GM19468 (cell line): ENCODE measurements around the gene ZFAND6.
"Not testable (repeated sequence)": the region's sequence is repeated elsewhere in the genome, so short reads cannot be mapped to it uniquely, and the experiment has no call there.

Experiments used
- ATAC-seq: cut with Tn5 transposase; IDR thresholded peaks from one replicate; pipeline ENCODE4 v1.9.1; 2021; ENCODE audit warnings: mild to moderate bottlenecking, moderate library complexity, moderate number of reproducible peaks; ENCODE audit not compliant: unreplicated experiment; ENCODE audit errors: extremely low read depth

Gene ZFAND6

DNA sequence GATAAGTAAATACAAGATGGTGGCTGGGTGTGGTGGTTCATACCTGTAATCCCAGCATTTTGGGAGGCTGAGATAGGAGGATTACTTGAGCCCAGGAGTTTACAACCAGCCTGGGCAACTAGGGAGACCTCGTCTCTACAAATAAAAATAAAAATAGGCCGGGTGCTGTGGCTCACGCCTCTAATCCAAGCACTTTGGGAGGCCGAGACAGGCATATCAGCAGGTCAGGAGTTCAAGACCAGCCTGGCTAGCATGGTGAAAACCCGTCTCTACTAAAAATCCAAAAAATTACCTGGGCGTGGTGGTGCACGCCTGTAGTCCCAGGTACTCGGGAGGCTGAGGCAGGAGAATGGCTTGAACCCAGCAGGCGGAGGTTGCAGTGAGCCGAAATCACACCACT lies 14.3 kb upstream of the ZFAND6 start:
- ATAC-seq, result not testable (repeated sequence)

DNA sequence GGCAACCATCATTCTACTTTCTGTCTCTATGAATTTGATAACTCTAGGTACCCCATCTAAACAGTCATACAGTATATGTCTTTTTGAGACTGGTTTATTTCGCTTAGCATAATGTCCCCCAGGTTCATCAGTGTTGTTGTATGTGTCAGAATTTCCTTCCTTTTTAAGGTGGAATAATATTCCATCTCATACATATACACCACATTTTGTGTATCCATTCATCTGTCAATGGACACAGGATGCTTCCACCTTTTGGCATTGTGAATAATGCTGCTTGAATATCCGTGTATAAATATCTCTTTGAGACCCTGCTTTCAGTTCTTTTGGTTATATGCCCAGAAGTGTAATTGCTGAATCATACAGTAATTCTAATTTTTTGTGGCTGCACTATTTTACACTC lies 10.4 kb upstream of the ZFAND6 start:
- ATAC-seq, result no peak

DNA sequence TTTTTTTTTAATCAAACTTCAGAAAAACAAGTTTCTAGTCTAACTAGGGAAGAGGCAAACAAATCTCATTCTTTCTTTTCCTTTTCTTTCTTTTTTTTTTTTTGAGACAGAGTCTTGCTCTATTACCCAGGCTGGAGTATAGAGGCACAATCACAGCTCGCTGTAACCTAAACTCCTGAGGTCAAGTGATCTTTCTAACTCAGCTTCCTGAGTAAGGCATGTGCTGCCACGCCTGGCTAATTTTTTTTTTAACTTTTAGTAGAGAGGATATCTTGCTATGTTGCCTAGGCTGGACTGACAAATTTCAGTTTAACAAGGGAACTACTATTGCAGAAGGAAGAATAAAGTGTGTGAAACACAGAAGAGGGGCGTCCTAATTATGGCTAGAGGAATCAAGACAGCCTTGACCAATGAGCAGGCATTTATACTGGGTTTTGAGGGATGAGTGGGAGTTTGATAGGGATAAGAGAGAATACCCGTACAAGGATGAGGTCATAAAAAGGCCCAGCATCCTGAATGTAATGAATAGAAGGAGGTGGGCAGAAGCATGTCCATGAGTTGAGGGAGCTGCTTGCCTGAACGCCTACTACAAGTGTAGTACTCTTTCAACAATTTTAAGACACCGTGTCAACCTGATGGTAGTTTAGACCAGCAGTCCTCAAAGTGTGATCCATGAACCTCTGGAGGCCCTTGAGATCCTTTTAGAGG lies 6.7 kb upstream of the ZFAND6 start:
- no peak for ATAC-seq

DNA sequence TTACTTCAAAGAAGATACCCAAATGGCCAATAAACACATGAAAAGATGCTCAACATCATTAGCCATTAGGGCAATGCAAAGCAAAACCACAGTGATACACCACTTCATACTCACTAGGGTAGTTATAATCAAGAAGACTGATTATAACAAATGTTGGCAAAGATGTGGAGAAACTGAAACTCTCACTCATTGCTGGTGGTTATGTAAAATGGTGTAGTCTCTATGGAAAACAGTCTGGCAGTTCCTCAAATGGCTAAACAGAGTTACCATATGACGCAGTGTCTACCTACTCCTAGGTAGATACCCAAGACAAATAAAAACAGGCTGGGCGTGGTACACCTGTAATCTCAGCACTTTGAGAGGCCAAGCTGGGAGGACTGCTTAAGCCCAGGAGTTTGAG lies 3.5 kb upstream of the ZFAND6 start:
- no peak for ATAC-seq

DNA sequence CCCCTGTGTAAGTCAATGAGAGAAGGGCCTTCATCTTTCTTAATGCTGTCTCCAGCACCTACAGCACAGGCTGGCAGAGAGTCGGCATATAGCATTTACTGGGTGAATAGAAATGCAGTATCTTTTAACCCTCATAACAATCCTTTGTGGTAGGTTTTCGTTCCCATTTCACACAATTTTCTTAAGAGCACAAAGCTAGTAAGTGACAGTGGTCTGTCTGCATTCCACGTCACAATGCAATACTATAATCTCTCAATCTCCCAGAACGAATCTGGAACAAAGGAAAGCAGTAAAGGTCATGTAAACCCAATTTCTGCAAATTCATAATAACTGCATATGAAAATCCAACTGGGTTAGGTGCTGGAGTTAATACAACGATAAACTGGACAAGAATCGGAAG lies 1.4 kb upstream of the ZFAND6 start:
- no peak for ATAC-seq

DNA sequence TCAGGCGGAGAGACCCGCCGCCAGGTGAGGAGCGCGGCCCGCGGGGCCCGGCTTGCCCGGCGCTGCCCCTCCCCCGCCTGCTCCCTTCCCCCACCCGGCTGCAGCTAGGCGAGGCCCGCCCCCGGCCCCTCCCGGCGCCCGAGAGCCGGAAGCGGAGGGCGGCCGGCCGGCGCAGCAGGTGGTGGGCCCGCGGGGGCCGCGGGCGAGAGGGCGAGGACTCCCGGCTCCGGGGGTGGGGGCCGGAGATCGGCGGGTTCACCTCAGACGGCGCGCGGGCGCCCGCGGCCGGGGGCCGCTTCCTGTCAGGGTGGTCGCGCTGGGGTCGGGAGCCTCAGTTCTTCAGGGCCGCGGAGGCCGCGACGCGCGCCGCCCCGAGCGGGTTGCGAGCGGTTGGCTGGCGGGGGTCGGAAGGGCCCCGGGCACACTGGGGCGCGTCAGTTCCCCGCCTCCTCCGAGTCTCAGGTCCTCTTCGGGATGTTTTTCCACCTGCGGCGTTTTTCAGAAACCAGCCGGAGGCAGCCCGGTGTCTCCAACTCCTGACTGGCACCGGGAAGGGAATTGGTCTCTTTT lies 395 bp downstream of the ZFAND6 start:
- peak; percentile 15 for ATAC-seq

- ATAC-seq, result no peak
These were observed 1.0 kb downstream of the ZFAND6 start for GRCh38 chr15:80060356-80061006.

GRCh38 chr15:80061582-80061981 lies 2.1 kb downstream of the ZFAND6 start:
- ATAC-seq, result no peak

DNA sequence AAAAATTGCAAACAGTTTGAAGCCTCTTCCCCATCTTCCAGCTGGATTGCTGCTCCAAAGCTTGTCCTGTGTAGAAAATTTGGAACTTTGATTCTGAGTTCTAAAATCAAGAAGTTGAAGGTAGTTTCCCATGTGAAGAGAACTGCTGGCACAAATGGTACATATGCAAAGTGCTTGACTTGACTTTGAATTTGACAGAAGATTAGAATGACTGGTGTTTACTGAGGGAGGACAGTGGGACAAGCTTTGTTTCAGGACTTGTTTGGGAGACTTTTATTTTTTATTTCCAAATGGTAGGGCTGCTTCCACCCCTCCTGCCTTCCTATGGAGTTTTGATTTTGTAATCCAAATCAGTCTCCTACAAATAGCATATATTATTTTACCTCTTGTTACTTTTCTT lies 7.4 kb downstream of the ZFAND6 start:
- no peak for ATAC-seq

DNA sequence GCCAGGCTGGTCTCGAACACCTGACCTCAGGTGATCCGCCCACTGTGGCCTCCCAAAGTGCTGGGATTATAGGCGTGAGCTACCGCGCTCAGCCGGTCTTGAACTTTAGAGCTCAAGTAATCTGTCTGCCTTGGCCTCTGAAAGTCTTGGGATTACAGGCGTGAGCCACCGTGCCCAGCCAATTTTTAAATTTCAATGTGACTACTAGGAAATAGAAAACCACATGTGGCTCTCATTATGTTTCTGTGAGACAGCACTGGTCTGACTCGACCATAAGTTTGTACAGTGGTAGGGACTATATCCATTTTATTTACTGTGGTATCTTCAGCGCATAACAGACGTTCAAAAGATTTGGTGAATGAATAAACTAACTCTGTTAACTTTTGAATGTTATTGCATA lies 9.1 kb downstream of the ZFAND6 start:
- ATAC-seq, result no peak

DNA sequence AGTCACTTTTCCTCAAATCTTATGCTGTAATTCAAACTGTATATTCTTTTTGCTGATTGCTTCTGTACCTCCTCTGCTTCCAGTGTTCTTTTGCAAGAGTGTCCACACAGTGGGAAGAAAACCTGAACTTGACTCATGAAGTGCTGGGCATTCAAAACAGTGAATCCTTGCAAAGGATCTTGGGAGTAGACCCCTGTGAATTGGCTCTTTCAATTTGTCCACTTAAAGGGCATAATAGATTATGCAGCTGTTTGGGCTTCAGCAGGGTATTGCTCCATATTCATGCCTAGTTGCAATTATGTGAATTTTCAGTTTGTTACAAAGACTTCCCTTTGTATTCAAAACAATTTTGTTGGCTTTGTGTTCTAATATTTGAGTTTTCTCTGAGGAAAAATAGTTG lies 11.4 kb downstream of the ZFAND6 start:
- ATAC-seq, result no peak

GRCh38 chr15:80071652-80072051 lies 12.2 kb downstream of the ZFAND6 start:
- ATAC-seq, result no peak

- ATAC-seq, result peak; percentile 70
These were observed 13.0 kb downstream of the ZFAND6 start for GRCh38 chr15:80072285-80072994.

GRCh38 chr15:80073197-80073596 lies 13.7 kb downstream of the ZFAND6 start:
- ATAC-seq, result no peak

- ATAC-seq, result no peak
These were observed 17.1 kb downstream of the ZFAND6 start for GRCh38 chr15:80076321-80077318.

DNA sequence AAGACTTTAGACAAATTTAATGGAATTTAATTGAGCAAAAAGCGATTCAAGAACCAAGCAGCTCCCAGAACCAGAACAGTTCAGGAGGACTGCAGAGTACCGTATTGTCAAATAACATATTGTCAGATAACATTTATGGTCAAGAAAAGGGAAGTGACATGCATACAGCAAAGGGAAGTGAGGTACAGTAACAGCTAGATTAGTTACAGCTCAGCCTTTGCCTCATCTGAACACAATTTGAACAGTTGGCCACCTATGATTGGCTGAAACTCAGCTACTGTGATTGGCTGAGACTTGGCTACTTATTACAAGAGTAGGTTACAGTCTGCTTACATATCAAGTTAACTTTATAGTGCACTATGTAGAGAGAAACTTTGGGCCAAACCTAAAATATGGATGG lies 21.9 kb downstream of the ZFAND6 start:
- ATAC-seq, result no peak

DNA sequence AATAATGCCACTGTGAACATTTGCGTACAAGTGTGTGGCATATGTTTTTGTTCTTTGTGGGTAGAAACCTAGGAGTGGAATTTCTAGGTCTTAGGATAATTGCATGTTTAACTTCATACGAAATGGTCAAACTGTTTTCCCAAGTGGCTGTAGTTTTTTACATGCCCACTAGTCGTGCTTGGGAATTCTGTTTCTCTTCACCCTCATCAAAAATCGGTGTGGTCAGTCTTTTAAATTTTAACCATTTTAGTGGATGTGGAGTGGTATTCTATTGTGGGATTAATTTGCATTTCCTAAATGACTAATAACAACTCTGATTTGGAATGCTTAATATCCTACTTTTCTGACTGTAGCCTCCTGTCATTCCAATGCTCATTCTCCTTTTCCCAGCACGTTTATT lies 27.6 kb downstream of the ZFAND6 start:
- no peak for ATAC-seq

DNA sequence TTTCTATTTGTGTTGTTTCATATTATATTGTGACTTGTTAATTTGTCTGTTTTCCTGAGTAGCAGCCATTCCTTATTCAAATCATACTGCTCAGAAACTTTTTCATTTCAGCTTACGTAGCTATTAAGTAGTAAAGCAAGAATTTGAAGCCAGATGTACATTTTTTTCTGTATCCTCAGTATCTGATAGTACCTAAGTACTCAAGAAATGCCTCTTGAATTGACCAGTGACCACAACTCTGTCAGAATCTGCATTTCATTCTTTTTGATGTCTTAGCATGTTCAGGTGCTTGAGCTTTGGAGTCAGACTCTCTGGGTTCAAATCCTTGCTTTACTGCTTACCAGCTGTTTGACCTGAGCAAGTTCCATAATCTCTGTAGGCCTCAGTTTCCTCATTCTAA lies 30.6 kb downstream of the ZFAND6 start:
- no peak for ATAC-seq

GRCh38 chr15:80090879-80091503 lies 31.5 kb downstream of the ZFAND6 start:
- ATAC-seq, result no peak
